ENCODE measurements around the gene CENPT. TPM values are rescaled to one million over a fixed set of nuclear protein-coding genes. Genes with fewer than 3 reads are reported as not detected.

Gene CENPT
- total and polyA plus RNA-seq, 2 donors (not counting 3 experiments of a cell fraction or from before 2014, with no cell fraction given) = 60.3 to 61.3 TPM

GRCh38 chr16:67790071-67790470 is 57.4 kb downstream of the CENPT start:
- FAIRE-seq = no peak
- TF ChIP-seq GATA2 (IDR thresholded peaks at IDR 0.05; ENCODE audit: insufficient read depth, insufficient read length, low read depth, low read length) = no peak
- no peak for TF ChIP-seq FOS (IDR thresholded peaks at IDR 0.05; ENCODE audit: borderline replicate concordance, insufficient read depth, low read length)
- no peak for TF ChIP-seq MAX (IDR thresholded peaks at IDR 0.05; ENCODE audit: insufficient read depth, insufficient read length)
- no peak for TF ChIP-seq MYC (IDR thresholded peaks at IDR 0.05; ENCODE audit: low read depth, low read length)
- no peak for TF ChIP-seq CTCF (IDR thresholded peaks at IDR 0.05; ENCODE audit: extremely low read depth in 1 of 2, insufficient read depth in 1 of 2, low read depth in 1 of 2, low read length in 2 of 2)
- no peak for TF ChIP-seq JUN (IDR thresholded peaks at IDR 0.05; ENCODE audit: borderline replicate concordance, insufficient read depth, insufficient read length, low read depth)
- no peak for TF ChIP-seq POLR2AphosphoS5 (IDR thresholded peaks at IDR 0.05; ENCODE audit: insufficient read depth, low read depth, low read length)
- no peak for TF ChIP-seq POLR2A (IDR thresholded peaks at IDR 0.05; ENCODE audit: low read depth, low read length)
- no peak for TF ChIP-seq EZH2 (IDR thresholded peaks at IDR 0.05; ENCODE audit: borderline replicate concordance, low read depth, low read length, severe bottlenecking)
- H3K36me3 ChIP-seq (ENCODE audit: control insufficient read depth in 2 of 2, extremely low read depth in 1 of 2, insufficient read depth in 2 of 2, low read length in 2 of 2) = no peaks in the 10 kb centered on the region
- no peaks in the 10 kb centered on the region for H3K27me3 ChIP-seq (ENCODE audit: control insufficient read depth in 2 of 2, insufficient read depth in 2 of 2, low read length in 2 of 2)
- ChIA-PET CTCF (no interaction called here), POLR2A (no interaction called here)
- no peak overlapping the region for H3K4me3 ChIP-seq (replicated peaks in 1 of 3; ENCODE audit: insufficient read depth in 1 of 3, low read depth in 1 of 3, low read length in 3 of 3)
- no peak overlapping the region for H2AFZ ChIP-seq (ENCODE audit: low read depth, low read length)
- H3K4me2 ChIP-seq (ENCODE audit: insufficient read depth, low read length) = no peak overlapping the region
- H3K9ac ChIP-seq (replicated peaks; ENCODE audit: extremely low read depth, insufficient read depth, low read length) = no peak overlapping the region
- no peaks in the 10 kb centered on the region for H3K9me3 ChIP-seq (replicated peaks; ENCODE audit: control insufficient read depth, insufficient read depth, low read length)
- H3K9me1 ChIP-seq (replicated peaks; ENCODE audit: control insufficient read depth, extremely low read depth, insufficient read depth, low read length) = no peaks in the 10 kb centered on the region
- peaks cover 12% of the 10 kb centered on the region for H3K79me2 ChIP-seq (ENCODE audit: control insufficient read depth, insufficient read depth, low read length)
- H4K20me1 ChIP-seq (replicated peaks; ENCODE audit: control insufficient read depth, extremely low read depth, insufficient read depth, low read length) = no peaks in the 10 kb centered on the region
- no peak for DNase-seq (ENCODE audit: low read depth, low spot score)
- H3K4me1 ChIP-seq (ENCODE audit: control insufficient read depth, extremely low read depth, insufficient read depth, low read length) = no peaks in the 10 kb centered on the region
- H3K27ac ChIP-seq (ENCODE audit: insufficient read depth, low read depth, low read length) = no peak overlapping the region
- intact Hi-C loops (cut with micrococcal nuclease) = no loop called here
- dilution Hi-C loops (cut with MboI; ENCODE audit: extremely low pct_ligation_motif_present, low sequenced_read_pairs) = no loop called here
- no TSS peak for BruUV-seq (replicated peaks)
